Brain microvascular endothelial cell (primary cell): Measurements from ENCODE around the gene AHI1.

Experiments used
- DNase-seq: peaks from one replicate; pipeline ENCODE4 v3.0.0-alpha.2; 2020
- H3K27ac ChIP-seq: fragments of 250-450 bp; sonication (Bioruptor Pico); 2 replicates; pipeline ENCODE4 v1.5.1; 2020; ENCODE audit warnings: mild to moderate bottlenecking, moderate library complexity
- H3K27me3 ChIP-seq: fragments of 250-450 bp; sonication (Bioruptor Pico); replicated peaks from 2 replicates; pipeline ENCODE4 v1.5.1; 2020; ENCODE audit warnings: mild to moderate bottlenecking
- H3K36me3 ChIP-seq: fragments of 250-450 bp; sonication (Bioruptor Pico); replicated peaks from 2 replicates; pipeline ENCODE4 v1.5.1; 2020; ENCODE audit warnings: mild to moderate bottlenecking
- H3K4me3 ChIP-seq: 2 replicates; pipeline ENCODE4 v1.5.1; 2011; ENCODE audit warnings: low read depth, mild to moderate bottlenecking, control low read depth, low read length, moderate library complexity
- in situ Hi-C: cut with HindIII; loops from 2 replicates; pipeline ENCODE4 v1.10.0; 2017; ENCODE audit warnings: low sequenced_read_pairs, low pct_ligation_motif_present
- TF ChIP-seq, protein P1 (sequence below): IDR thresholded peaks from 2 replicates; pipeline ENCODE4 v1.5.1; 2011; ENCODE audit warnings: low read depth, mild to moderate bottlenecking, moderate library complexity, low read length, control low read depth, inconsistent platforms; ENCODE audit errors: missing control alignments

The AHI1 gene

DNA sequence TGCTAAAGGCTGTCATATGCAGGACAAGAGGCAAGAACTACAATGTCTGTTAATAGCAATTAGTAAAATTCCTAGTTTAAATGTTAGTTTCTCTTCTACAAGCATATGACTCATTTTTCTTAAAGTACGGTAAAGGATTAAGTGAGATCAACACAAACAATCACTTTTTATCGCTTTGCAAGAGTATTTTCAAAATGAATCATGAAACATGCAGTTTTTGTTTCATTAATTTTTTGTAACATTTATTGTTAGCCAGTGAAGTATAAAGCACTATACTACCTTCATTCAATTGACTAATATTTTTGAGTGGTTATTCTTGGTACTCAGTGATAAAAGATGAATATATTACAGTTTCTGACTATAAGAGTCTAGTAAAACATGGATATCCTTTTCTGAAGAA, 138.6 kb downstream of the AHI1 start:
- no peaks in the 10 kb centered on the region for H3K27me3 ChIP-seq
- H3K4me3 ChIP-seq: no peak overlapping the region
- peak overlapping the region; percentile 99 for H3K27ac ChIP-seq
- TF ChIP-seq, protein P1, sequence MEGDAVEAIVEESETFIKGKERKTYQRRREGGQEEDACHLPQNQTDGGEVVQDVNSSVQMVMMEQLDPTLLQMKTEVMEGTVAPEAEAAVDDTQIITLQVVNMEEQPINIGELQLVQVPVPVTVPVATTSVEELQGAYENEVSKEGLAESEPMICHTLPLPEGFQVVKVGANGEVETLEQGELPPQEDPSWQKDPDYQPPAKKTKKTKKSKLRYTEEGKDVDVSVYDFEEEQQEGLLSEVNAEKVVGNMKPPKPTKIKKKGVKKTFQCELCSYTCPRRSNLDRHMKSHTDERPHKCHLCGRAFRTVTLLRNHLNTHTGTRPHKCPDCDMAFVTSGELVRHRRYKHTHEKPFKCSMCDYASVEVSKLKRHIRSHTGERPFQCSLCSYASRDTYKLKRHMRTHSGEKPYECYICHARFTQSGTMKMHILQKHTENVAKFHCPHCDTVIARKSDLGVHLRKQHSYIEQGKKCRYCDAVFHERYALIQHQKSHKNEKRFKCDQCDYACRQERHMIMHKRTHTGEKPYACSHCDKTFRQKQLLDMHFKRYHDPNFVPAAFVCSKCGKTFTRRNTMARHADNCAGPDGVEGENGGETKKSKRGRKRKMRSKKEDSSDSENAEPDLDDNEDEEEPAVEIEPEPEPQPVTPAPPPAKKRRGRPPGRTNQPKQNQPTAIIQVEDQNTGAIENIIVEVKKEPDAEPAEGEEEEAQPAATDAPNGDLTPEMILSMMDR: no peak
- no peaks in the 10 kb centered on the region for H3K36me3 ChIP-seq
- DNase-seq: no peak
- in situ Hi-C loops: no loop called here

DNA sequence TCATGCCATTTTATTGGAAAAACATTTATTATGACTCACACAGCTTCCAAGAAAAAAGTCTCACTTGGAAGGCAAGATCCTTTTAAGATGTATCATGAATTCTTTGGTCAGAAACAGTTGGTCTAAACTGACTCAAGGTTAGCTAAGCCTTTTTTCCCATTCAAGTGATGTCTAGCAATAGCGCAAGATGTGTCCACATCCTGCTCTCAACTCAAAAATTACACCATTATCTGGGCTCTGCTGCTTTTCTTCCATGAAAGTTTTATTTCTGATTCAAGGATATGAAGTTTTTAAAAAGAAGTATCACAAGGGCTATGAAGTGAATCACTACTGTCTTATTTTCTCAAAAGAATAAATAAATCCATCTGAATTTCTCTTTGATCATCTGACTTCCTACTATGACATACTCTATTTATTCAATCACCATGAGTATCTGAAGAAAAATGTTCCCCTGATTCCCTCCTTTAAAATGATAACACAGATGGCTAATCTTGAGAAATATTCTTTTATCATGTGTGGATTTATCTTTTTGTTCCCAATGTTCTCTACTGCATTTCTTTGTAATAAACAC, 139.2 kb downstream of the AHI1 start:
- Histone ChIP-seq H3K27ac (peak overlapping the region; percentile 99), H3K36me3 (no peaks in the 10 kb centered on the region), H3K27me3 (no peaks in the 10 kb centered on the region), H3K4me3 (no peak overlapping the region)
- TF ChIP-seq, protein P1: no peak
- peak; percentile 77 for DNase-seq
- in situ Hi-C loops: no loop called here

DNA sequence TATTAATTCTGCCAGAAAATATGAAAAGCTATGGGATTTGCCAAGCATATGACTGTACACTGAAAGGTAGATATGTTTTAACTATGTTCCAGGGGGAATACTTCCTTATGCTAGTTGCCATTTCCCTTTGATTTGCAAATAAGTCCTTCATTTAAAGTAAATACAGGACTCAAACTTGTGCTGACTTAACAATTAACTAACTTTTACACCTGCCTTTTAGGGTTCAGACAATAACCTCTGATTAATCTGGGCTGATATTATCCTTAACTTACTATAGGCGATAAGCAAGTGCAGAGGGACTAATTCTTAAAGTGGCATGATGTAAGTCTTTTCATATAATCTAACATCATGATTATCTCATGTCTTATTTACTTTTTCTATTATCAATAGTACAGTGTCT, 143.1 kb downstream of the AHI1 start:
- H3K27ac ChIP-seq: no peak overlapping the region
- no peak overlapping the region for H3K4me3 ChIP-seq
- TF ChIP-seq, protein P1: no peak
- DNase-seq: no peak
- H3K36me3 ChIP-seq: no peaks in the 10 kb centered on the region
- H3K27me3 ChIP-seq: no peaks in the 10 kb centered on the region
- in situ Hi-C loops: no loop called here

DNA sequence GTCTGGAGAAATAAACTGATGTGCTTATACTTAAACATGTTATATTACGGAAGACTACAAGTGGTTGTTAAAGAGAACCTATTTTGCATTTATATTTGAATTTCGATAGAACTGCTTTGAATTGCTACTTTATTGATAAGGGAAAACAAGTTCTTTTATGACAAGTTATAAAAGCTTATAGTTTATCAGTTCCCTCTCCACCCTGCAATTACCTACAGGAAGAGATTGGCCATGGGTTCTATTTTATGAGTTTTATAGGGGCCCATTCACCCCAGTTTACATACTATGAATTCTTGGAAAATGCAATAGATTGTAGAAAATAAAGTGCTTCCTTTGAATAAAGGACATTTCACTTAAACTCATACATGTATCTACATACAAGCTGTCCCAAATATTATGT, 144.4 kb downstream of the AHI1 start:
- Histone ChIP-seq H3K27ac (no peak overlapping the region), H3K36me3 (no peaks in the 10 kb centered on the region), H3K4me3 (no peak overlapping the region), H3K27me3 (no peaks in the 10 kb centered on the region)
- in situ Hi-C loops: no loop called here
- no peak for DNase-seq
- TF ChIP-seq, protein P1: no peak

DNA sequence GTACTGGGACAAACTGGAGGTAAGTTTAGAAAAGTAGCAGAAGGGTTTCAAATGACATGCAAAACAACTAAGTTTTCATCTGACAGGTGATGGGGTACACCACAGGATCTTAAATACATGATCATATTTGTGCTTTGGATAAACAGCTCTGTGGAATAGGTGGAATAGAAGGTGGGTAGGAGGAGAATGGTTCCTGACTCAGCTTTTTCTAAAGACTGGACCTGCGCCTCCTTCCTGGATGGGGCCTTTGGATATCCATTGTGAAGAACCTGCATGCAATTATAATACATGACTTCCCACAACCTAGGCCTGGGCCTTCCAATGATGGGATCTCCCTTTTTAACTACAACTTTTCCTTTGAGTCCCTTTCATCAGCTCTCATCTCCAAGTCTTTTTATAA, 145.9 kb downstream of the AHI1 start:
- H3K36me3 ChIP-seq: no peaks in the 10 kb centered on the region
- no peak overlapping the region for H3K4me3 ChIP-seq
- DNase-seq: no peak
- H3K27me3 ChIP-seq: no peaks in the 10 kb centered on the region
- in situ Hi-C loops: no loop called here
- no peak overlapping the region for H3K27ac ChIP-seq
- TF ChIP-seq, protein P1: no peak

DNA sequence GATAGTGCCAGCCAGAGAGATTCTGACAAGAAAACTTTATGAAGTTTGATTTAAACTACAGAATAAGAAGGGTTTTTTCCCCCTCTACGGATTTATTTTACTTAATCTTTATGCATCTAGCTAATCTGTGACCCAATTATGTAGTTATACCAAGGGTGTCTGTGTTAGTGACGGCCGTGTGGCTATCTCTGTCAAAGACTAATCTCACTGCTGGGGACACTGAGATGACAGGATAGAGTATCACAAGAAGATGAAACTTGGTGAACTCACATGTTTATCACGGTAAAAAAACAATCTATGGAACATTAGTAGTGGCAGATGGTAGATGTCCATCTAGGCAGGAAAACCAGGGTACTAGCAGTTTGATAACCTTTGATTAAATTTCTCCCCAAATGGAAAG, 149.7 kb downstream of the AHI1 start:
- Histone ChIP-seq H3K4me3 (no peak overlapping the region), H3K36me3 (no peaks in the 10 kb centered on the region), H3K27me3 (no peaks in the 10 kb centered on the region), H3K27ac (no peak overlapping the region)
- TF ChIP-seq, protein P1: no peak
- no peak for DNase-seq
- in situ Hi-C loops: no loop called here
